Breast epithelium (tissue), 3 donors: Measurements from ENCODE around the gene NSMCE3.

Experiments used
- POLR2A ChIP-seq: fragments of 450-650 bp; IDR thresholded peaks from one replicate; pipeline ENCODE4 v1.6.1; 2016; ENCODE audit warnings: antibody characterized with exemption, mild to moderate bottlenecking, moderate library complexity
- POLR2AphosphoS5 ChIP-seq, 3 donors: sonication (generic); formaldehyde crosslinking; IDR thresholded peaks; one replicate each; pipeline ENCODE4 v1.6.1; 2017; ENCODE audit warnings: antibody characterized with exemption in 3 of 3

- TF ChIP-seq POLR2A (no peak), POLR2AphosphoS5 (IDR thresholded peaks at IDR 0.05) (no peak)
These were observed 2.6 kb upstream of the NSMCE3 start for GRCh38 chr15:29272219-29272618.
